ENCODE data around the gene PLCB4. TPM values are rescaled to one million over a fixed set of nuclear protein-coding genes. Genes with fewer than 3 reads are reported as not detected.

The PLCB4 gene
- total and polyA plus RNA-seq, 7 donors: 0.90 to 6.7 (median 2.1) TPM

DNA sequence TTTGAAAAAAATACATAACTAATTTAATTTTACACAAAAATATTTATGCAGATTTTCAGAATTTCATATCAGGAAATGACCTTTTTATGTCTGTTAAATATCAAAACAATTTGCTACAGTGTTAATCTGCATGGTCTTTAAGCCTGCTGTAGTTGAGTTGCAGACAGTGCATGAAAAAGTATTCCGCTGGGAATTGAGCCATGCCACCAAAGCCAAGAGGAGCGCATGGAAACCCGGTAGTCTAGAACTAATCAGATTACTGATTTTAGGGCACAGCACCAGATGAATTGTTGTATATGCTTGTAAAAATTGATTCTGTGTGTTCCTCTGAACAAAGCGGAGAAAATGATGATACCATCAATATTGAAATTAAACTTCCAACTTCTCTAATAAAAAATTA lies 411.2 kb downstream of the PLCB4 start:
- no peak for DNase-seq
- Histone ChIP-seq H3K4me3 (no peak overlapping the region), H3K36me3 (ENCODE audit: insufficient read depth in 1 of 2, low read depth in 1 of 2) (peaks cover 0 to 5% of the 10 kb centered on the region in 2 donors), H3K4me1 (no peaks in the 10 kb centered on the region), H3K27me3 (ENCODE audit: insufficient read depth in 3 of 3, low read length in 2 of 3) (no peaks in the 10 kb centered on the region), H3K27ac (no peak overlapping the region), H3K9me3 (no peaks in the 10 kb centered on the region)
- no peak for ATAC-seq
- intact Hi-C loops (cut with DNase I): no loop called here
- 32 to 41% (median 33%) methylated on average over 4 of the region's 4 CpGs for WGBS, 3 donors
- TF ChIP-seq CTCF (IDR thresholded peaks at IDR 0.05): no peak

DNA sequence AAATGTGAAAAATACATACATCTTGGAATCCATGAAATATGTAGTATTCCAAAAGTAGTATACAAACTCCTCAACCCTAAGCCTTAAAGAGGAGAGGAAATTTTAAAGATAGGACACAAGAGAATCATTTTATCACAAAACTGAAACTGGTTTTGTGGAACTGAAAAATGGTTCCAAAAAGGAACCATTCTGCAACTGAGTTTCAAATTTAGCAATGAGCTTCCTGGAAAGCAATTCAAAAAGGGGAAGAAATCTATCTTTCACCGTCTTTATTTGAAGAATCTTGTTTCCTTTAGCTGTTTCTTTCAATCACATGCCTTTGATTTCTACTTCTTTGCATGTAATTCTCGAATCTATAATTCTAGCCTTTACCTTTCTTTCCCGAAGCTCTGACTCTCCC lies 413.3 kb downstream of the PLCB4 start:
- Histone ChIP-seq H3K4me3 (no peak overlapping the region), H3K27me3 (ENCODE audit: insufficient read depth in 3 of 3, low read length in 2 of 3) (no peaks in the 10 kb centered on the region), H3K9me3 (no peaks in the 10 kb centered on the region), H3K36me3 (ENCODE audit: insufficient read depth in 1 of 2, low read depth in 1 of 2) (no peaks in the 10 kb centered on the region), H3K4me1 (no peaks in the 10 kb centered on the region), H3K27ac (no peak overlapping the region)
- no peak for TF ChIP-seq CTCF (IDR thresholded peaks at IDR 0.05)
- no peak for ATAC-seq
- DNase-seq: no peak
- intact Hi-C loops (cut with DNase I): no loop called here
- WGBS, 3 donors: 85 to 89% (median 85%) methylated on average over 3 of the region's 3 CpGs

- DNase-seq (no peak), ATAC-seq (no peak)
- no peak for TF ChIP-seq CTCF (IDR thresholded peaks at IDR 0.05)
- Histone ChIP-seq H3K27ac (no peak overlapping the region), H3K36me3 (ENCODE audit: insufficient read depth in 1 of 2, low read depth in 1 of 2) (no peaks in the 10 kb centered on the region), H3K9me3 (no peaks in the 10 kb centered on the region), H3K4me3 (no peak overlapping the region), H3K27me3 (ENCODE audit: insufficient read depth in 3 of 3, low read length in 2 of 3) (no peaks in the 10 kb centered on the region), H3K4me1 (no peaks in the 10 kb centered on the region)
- 83 to 84% (median 84%) methylated on average over 2 of the region's 2 CpGs for WGBS, 3 donors
- intact Hi-C loops (cut with DNase I): no loop called here
Measured at GRCh38 chr20:9483131-9483530, 414.2 kb downstream of the PLCB4 start.

DNA sequence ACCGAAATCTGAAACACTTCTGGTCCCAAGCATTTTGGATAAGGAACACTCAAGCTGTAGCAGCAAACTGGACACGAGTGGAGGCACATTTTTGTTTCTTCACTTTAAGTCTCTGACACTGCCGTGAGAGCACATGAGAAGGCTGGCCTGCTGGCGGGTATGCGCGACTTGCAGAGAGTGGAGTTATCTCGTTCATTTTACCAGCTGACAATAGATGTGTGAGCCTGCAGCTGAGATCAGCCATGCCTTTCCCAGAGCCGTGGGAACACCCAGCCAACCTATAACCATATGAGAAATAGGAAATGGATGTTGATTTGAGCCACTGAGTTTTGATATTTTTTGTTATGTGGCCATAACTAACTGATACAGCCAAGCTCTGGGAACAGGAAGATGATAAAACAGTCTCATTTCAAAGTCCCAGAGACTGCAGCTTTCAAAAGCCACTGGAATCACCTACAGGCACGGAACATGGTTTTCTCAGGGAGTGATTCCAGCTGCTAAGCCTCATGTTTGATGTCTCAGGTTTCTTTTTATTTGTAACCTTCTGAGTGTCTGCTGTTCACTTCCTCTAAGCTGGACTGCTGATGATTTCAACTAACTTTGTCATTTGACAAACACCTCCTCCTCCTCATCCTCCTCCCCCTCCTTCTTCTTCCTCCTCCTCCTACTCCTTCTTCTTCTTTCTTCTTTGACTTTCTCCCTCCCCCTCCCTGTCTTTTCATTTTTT lies 416.9 kb downstream of the PLCB4 start:
- 69 to 73% (median 69%) methylated on average over 9 of the region's 9 CpGs for WGBS, 3 donors
- H3K36me3 ChIP-seq (ENCODE audit: insufficient read depth in 1 of 2, low read depth in 1 of 2): no peaks in the 10 kb centered on the region
- H3K4me1 ChIP-seq: no peaks in the 10 kb centered on the region
- H3K27ac ChIP-seq: no peak overlapping the region
- TF ChIP-seq CTCF (IDR thresholded peaks at IDR 0.05): no peak
- H3K27me3 ChIP-seq (ENCODE audit: insufficient read depth in 3 of 3, low read length in 2 of 3): no peaks in the 10 kb centered on the region
- H3K9me3 ChIP-seq: no peaks in the 10 kb centered on the region
- intact Hi-C loops (cut with DNase I): no loop called here
- no peak overlapping the region for H3K4me3 ChIP-seq
- ATAC-seq (no peak), DNase-seq (no peak)

GRCh38 chr20:9487231-9487630 lies 418.3 kb downstream of the PLCB4 start:
- intact Hi-C loops (cut with DNase I): no loop called here
- ATAC-seq (no peak), DNase-seq (no peak)
- H3K4me1 ChIP-seq: no peaks in the 10 kb centered on the region
- H3K36me3 ChIP-seq (ENCODE audit: insufficient read depth in 1 of 2, low read depth in 1 of 2): no peaks in the 10 kb centered on the region
- no peak overlapping the region for H3K4me3 ChIP-seq
- H3K27ac ChIP-seq: no peak overlapping the region
- WGBS, 3 donors: 80 to 81% (median 81%) methylated on average over 4 of the region's 4 CpGs
- H3K9me3 ChIP-seq: no peaks in the 10 kb centered on the region
- no peak for TF ChIP-seq CTCF (IDR thresholded peaks at IDR 0.05)
- H3K27me3 ChIP-seq (ENCODE audit: insufficient read depth in 3 of 3, low read length in 2 of 3): no peaks in the 10 kb centered on the region

Data from psoas muscle (tissue), 8 donors.